Esophagus squamous epithelium (tissue), 5 donors: ENCODE data around the gene PDZD4. TPM values are rescaled to one million over a fixed set of nuclear protein-coding genes. Genes with fewer than 3 reads are reported as not detected.

ENCODE experiments used
- DNase-seq: peaks from one replicate; lab custom pipeline; 2025; lab: John Stamatoyannopoulos, UW
- H3K27ac ChIP-seq, 4 donors: fragments of 200-600 bp; sonication (generic); one replicate each; pipeline ENCODE4 v1.5.1; 2016 to 2019; ENCODE audit warnings: mild to moderate bottlenecking in 1 of 4
- H3K27me3 ChIP-seq, 4 donors: fragments of 200-600 bp; sonication (generic); 1 replicate in 3 of 4; 2 replicates in 1 of 4; pipeline versions ENCODE4 v1.5.1 to v1.6.0; 2017 to 2021; ENCODE audit warnings: antibody characterized with exemption in 1 of 4
- H3K36me3 ChIP-seq, 3 donors: fragments of 200-600 bp; sonication (generic); one replicate each; pipeline ENCODE4 v1.5.1; 2016 to 2019
- H3K4me1 ChIP-seq, 3 donors: fragments of 200-600 bp; sonication (generic); one replicate each; pipeline ENCODE4 v1.5.1; 2017 to 2019
- H3K4me3 ChIP-seq, 4 donors: fragments of 200-600 bp; sonication (generic); 1 replicate in 3 of 4; 2 replicates in 1 of 4; pipeline ENCODE4 v1.5.1; 2016 to 2019; ENCODE audit warnings: mild to moderate bottlenecking in 2 of 4, moderate library complexity in 1 of 4
- H3K9me3 ChIP-seq, 3 donors: fragments of 200-600 bp; sonication (generic); one replicate each; pipeline ENCODE4 v1.5.1; 2016 to 2019
- CTCF ChIP-seq, 6 experiments: fragments of 450-650 bp in 4 of 6; fragments of 200-600 bp in 2 of 6; sonication (generic) in 2 of 6; IDR thresholded peaks; one replicate each; pipeline ENCODE4 v1.5.1; 2016 to 2019; ENCODE audit warnings: antibody characterized with exemption in 6 of 6, mild to moderate bottlenecking in 4 of 6, moderate library complexity in 4 of 6
- POLR2A ChIP-seq, 4 donors: fragments of 450-650 bp; IDR thresholded peaks; one replicate each; pipeline ENCODE4 v1.6.1; 2017; ENCODE audit warnings: antibody characterized with exemption in 4 of 4, mild to moderate bottlenecking in 4 of 4, moderate library complexity in 3 of 4
- WGBS, 2 donors: methylation state at CpG; one replicate each; pipeline ENCODE4 v1.1.5; 2018; 5-methylcytosine and 5-hydroxymethylcytosine counted together
- intact Hi-C: fragments of 100-400 bp; cut with DNase I; formaldehyde crosslinking; loops from one replicate; pipeline ENCODE4 v1.15.0; 2022
- total RNA-seq, 4 donors: library from RNA; depleted of rRNA; stranded (reverse); fragments of >200 nt; gene quantifications; one replicate each; pipeline ENCODE4 v1.1.0, GENCODE V29; 2016
- donor health status: DM: yes; HTN: yes; CAD: no.

The PDZD4 gene
- total RNA-seq, 4 donors from 2014 or later, result 0.97 to 3.4 (median 1.9) TPM

- no peaks in the 10 kb centered on the region for H3K9me3 ChIP-seq
- intact Hi-C loops, result no loop called here
- H3K27me3 ChIP-seq, result no peaks in the 10 kb centered on the region
- TF ChIP-seq POLR2A (IDR thresholded peaks at IDR 0.05), result no peak
- no peak for TF ChIP-seq CTCF (IDR thresholded peaks at IDR 0.05)
- no peak for DNase-seq
- H3K27ac ChIP-seq, result no peak overlapping the region
- 81 to 93% methylated on average over 3 to 9 of the region's 15 CpGs for WGBS, 2 donors
- H3K4me3 ChIP-seq, result no peak overlapping the region
- no peaks in the 10 kb centered on the region for H3K36me3 ChIP-seq
- H3K4me1 ChIP-seq, result peaks cover 0 to 30% (median 20%) of the 10 kb centered on the region in 3 donors
These were observed 68.5 kb downstream of the PDZD4 start for GRCh38 chrX:153761863-153762262.

- intact Hi-C loops, result no loop called here
- H3K36me3 ChIP-seq, result no peaks in the 10 kb centered on the region
- H3K4me1 ChIP-seq, result no peaks in the 10 kb centered on the region
- H3K4me3 ChIP-seq, result no peak overlapping the region
- no peaks in the 10 kb centered on the region for H3K27me3 ChIP-seq
- DNase-seq, result no peak
- TF ChIP-seq CTCF (IDR thresholded peaks at IDR 0.05) (no peak), POLR2A (IDR thresholded peaks at IDR 0.05) (no peak)
- H3K9me3 ChIP-seq, result peaks cover 0 to 4% (median 0%) of the 10 kb centered on the region in 3 donors
- 83 to 86% methylated on average over 1 of the region's 1 CpG for WGBS, 2 donors
- no peak overlapping the region for H3K27ac ChIP-seq
These were observed 75.2 kb downstream of the PDZD4 start for GRCh38 chrX:153755136-153755535.

Other genes starting within 250 kb of the PDZD4 start
- gene CCNQ, start 231.4 kb downstream of the PDZD4 start, total RNA-seq, result 10 to 100 TPM; 18.0 to 32.2 (median 23.9) TPM
- 1 to 10 TPM in 2 of 4 donors, under 1 TPM in 2; 0.38 to 4.0 (median 1.3) TPM for gene DUSP9, start 183.3 kb downstream of the PDZD4 start, total RNA-seq
- gene PNCK, start 156.7 kb downstream of the PDZD4 start, total RNA-seq, result 1 to 10 TPM in 2 of 4 donors, under 1 TPM in 1, not detected in 1; 0.82 to 5.7 (median 1.5) TPM
- 10 to 100 TPM; 19.5 to 36.2 (median 25.4) TPM for gene SLC6A8, start 142.6 kb downstream of the PDZD4 start, total RNA-seq
- gene BCAP31, start 106.2 kb downstream of the PDZD4 start, total RNA-seq, result 100 to 1,000 TPM in 3 of 4 donors, 10 to 100 TPM in 1; 99.2 to 180 (median 142) TPM
- gene ABCD1, start 105.7 kb downstream of the PDZD4 start, total RNA-seq, result 1 to 10 TPM; 1.8 to 5.0 (median 3.5) TPM
- gene PLXNB3, start 66.3 kb downstream of the PDZD4 start, total RNA-seq, result 10 to 100 TPM in 1 of 4 donors, 1 to 10 TPM in 3; 3.2 to 13.4 (median 6.9) TPM
- gene SRPK3, start 49.5 kb downstream of the PDZD4 start, total RNA-seq, result under 1 TPM in 3 of 4 donors, not detected in 1; 0.09 to 0.38 (median 0.15) TPM
- 10 to 100 TPM; 60.7 to 67.8 (median 64.1) TPM for gene IDH3G, start 36.2 kb downstream of the PDZD4 start, total RNA-seq
- gene SSR4, start 35.9 kb downstream of the PDZD4 start, total RNA-seq, result 100 to 1,000 TPM; 131 to 257 (median 159) TPM
- 1 to 10 TPM in 2 of 4 donors, under 1 TPM in 2; 0.35 to 3.2 (median 1.3) TPM for gene L1CAM, start 55.6 kb upstream of the PDZD4 start, total RNA-seq
- gene AVPR2, start 74.1 kb upstream of the PDZD4 start, total RNA-seq, result 1 to 10 TPM in 1 of 4 donors, under 1 TPM in 3; 0.19 to 1.3 (median 0.29) TPM
- 10 to 100 TPM in 1 of 4 donors, 1 to 10 TPM in 3; 3.9 to 18.3 (median 7.6) TPM for gene ARHGAP4, start 95.7 kb upstream of the PDZD4 start, total RNA-seq
- 10 to 100 TPM; 42.5 to 92.5 (median 87.6) TPM for gene NAA10, start 104.5 kb upstream of the PDZD4 start, total RNA-seq
- 1 to 10 TPM in 2 of 4 donors, under 1 TPM in 1, not detected in 1; 0.45 to 7.6 (median 3.1) TPM for gene RENBP, start 114.1 kb upstream of the PDZD4 start, total RNA-seq
- gene HCFC1, start 141.3 kb upstream of the PDZD4 start, total RNA-seq, result 10 to 100 TPM; 22.2 to 54.0 (median 37.0) TPM
- gene TMEM187, start 142.2 kb upstream of the PDZD4 start, total RNA-seq, result 1 to 10 TPM; 2.5 to 4.1 (median 3.8) TPM
- 100 to 1,000 TPM in 2 of 4 donors, 10 to 100 TPM in 2; 73.5 to 117 (median 96.8) TPM for gene IRAK1, start 189.4 kb upstream of the PDZD4 start, total RNA-seq